Right atrium auricular region (tissue), 2 donors: ENCODE data around the gene MRPS33. TPM values are rescaled to one million over a fixed set of nuclear protein-coding genes. Genes with fewer than 3 reads are reported as not detected.

Experiments
- DNase-seq: peaks from one replicate; pipeline ENCODE4 v3.0.0-alpha.2; 2019; ENCODE audit warnings: low spot score
- H3K27ac ChIP-seq, 2 donors: fragments of 200-600 bp; sonication (generic); 1 replicate in 1 of 2; 2 replicates in 1 of 2; pipeline ENCODE4 v1.5.1; 2016 to 2019
- H3K27me3 ChIP-seq, 2 donors: fragments of 200-600 bp; sonication (generic); one replicate each; pipeline versions ENCODE4 v1.5.1 to v1.6.0; 2017 to 2019
- H3K36me3 ChIP-seq: fragments of 200-600 bp; sonication (generic); one replicate; pipeline ENCODE4 v1.5.1; 2016
- H3K4me1 ChIP-seq, 2 donors: fragments of 200-600 bp; sonication (generic); one replicate each; pipeline versions ENCODE4 v1.5.1 to v1.6.0; 2017 to 2019
- H3K4me3 ChIP-seq, 2 donors: fragments of 200-600 bp; sonication (generic); 1 replicate in 1 of 2; 2 replicates in 1 of 2; pipeline ENCODE4 v1.5.1; 2017 to 2019; ENCODE audit warnings: mild to moderate bottlenecking in 1 of 2, moderate library complexity in 1 of 2
- H3K9me3 ChIP-seq, 2 donors: fragments of 200-600 bp; sonication (generic); one replicate each; pipeline ENCODE4 v1.5.1; 2019
- total RNA-seq, 2 donors: library from RNA; depleted of rRNA; stranded (reverse); fragments of >200 nt; gene quantifications; one replicate each; pipeline ENCODE4 v1.1.0, GENCODE V29; 2016
- TF ChIP-seq, protein P1 (sequence below), 2 donors: fragments of 200-600 bp; sonication (generic); IDR thresholded peaks; one replicate each; pipeline ENCODE4 v1.5.1; 2019; ENCODE audit warnings: antibody characterized with exemption in 2 of 2

The MRPS33 gene
- total RNA-seq, 2 donors from 2014 or later, result 36.1 to 47.4 TPM

DNA sequence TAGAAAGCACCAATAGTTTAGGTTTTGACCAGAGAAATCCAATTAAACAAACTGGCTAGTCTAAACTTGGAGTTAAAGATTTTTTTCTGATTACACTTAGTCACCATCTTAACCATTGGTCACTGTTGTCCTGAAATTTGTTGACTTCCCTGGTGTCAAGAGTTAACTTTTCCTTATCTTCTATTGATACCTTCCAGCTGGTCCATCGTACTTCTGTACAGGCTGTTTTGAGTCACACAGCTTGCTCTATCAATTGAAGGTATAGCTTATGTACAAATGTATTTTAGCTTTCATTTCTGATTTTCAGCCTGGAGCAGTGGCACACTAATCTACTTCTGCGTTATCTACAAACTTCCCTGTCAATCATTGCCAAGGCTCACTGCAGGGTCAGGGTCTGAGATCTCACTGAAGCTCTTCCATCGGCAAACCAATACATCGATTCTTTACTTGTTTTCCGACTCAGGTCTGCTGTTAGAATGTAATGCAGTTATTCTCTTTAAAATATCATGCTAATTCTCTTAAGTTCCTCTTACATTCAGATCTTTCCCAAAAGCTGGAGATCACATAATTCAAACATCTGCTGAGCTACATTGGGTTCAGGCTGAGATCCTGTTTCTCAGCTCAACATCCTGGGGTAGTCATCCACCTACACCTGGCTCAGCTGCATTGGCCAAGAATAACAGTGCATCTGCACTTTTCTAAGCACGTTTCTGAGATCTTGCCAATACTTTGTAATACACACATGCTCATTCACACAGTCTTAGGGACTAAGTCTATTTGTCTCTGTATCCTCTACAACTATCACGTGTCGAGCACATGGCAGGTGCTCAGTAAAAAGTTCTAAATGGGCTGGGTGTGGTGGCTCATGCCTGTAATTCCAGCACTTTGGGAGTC lies 11.3 kb downstream of the MRPS33 start:
- Histone ChIP-seq H3K4me1 (no peaks in the 10 kb centered on the region), H3K9me3 (no peaks in the 10 kb centered on the region), H3K27me3 (no peaks in the 10 kb centered on the region), H3K4me3 (no peak overlapping the region), H3K36me3 (peaks cover 12% of the 10 kb centered on the region), H3K27ac (no peak overlapping the region)
- no peak for DNase-seq
- TF ChIP-seq, protein P1, sequence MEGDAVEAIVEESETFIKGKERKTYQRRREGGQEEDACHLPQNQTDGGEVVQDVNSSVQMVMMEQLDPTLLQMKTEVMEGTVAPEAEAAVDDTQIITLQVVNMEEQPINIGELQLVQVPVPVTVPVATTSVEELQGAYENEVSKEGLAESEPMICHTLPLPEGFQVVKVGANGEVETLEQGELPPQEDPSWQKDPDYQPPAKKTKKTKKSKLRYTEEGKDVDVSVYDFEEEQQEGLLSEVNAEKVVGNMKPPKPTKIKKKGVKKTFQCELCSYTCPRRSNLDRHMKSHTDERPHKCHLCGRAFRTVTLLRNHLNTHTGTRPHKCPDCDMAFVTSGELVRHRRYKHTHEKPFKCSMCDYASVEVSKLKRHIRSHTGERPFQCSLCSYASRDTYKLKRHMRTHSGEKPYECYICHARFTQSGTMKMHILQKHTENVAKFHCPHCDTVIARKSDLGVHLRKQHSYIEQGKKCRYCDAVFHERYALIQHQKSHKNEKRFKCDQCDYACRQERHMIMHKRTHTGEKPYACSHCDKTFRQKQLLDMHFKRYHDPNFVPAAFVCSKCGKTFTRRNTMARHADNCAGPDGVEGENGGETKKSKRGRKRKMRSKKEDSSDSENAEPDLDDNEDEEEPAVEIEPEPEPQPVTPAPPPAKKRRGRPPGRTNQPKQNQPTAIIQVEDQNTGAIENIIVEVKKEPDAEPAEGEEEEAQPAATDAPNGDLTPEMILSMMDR (IDR thresholded peaks at IDR 0.05), result no peak

DNA sequence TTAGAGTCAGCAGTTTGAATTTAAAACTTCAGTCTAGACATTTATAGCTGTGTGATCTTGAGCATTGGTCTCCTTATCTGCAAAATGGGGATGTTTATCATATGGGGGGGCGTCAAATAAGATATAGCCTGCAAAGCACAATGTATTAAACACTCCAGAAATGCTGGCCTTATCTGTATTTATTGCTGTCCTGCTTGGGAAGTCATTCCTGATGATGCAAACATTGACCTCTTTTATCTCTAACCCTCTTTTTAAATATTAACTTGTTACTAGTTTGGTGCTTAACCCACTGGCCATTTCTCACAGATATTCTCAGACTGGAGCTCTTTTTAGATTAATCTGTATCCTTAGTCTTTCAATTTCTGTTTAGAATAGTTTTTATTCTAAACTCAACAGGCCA lies 13.2 kb downstream of the MRPS33 start:
- no peak for DNase-seq
- Histone ChIP-seq H3K9me3 (no peaks in the 10 kb centered on the region), H3K4me1 (no peaks in the 10 kb centered on the region), H3K27me3 (no peaks in the 10 kb centered on the region), H3K27ac (no peak overlapping the region), H3K36me3 (peaks cover 11% of the 10 kb centered on the region), H3K4me3 (no peak overlapping the region)
- TF ChIP-seq, protein P1 (IDR thresholded peaks at IDR 0.05), result no peak

DNA sequence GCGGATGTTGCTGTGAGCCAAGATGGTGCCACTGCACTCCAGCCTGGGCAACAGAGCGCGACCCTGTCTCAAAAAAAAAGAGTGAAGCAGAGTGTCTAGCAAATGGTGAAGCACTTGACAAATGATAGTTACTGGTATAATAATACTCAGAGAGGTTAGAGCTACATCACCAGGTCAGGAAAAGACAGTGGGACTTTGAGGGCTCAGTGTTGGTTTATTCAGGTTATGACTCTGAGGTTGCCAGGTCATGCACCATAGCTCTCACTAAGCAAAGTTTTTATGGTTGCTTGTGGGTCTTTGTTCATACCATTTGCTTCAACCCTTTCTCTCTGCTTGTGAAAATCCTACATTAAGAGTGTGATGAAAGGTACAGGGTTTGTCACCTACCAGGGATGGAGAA lies 13.6 kb downstream of the MRPS33 start:
- no peaks in the 10 kb centered on the region for H3K4me1 ChIP-seq
- H3K4me3 ChIP-seq, result no peak overlapping the region
- DNase-seq, result no peak
- no peaks in the 10 kb centered on the region for H3K9me3 ChIP-seq
- TF ChIP-seq, protein P1 (IDR thresholded peaks at IDR 0.05), result no peak
- no peaks in the 10 kb centered on the region for H3K27me3 ChIP-seq
- no peak overlapping the region for H3K27ac ChIP-seq
- peaks cover 7% of the 10 kb centered on the region for H3K36me3 ChIP-seq

DNA sequence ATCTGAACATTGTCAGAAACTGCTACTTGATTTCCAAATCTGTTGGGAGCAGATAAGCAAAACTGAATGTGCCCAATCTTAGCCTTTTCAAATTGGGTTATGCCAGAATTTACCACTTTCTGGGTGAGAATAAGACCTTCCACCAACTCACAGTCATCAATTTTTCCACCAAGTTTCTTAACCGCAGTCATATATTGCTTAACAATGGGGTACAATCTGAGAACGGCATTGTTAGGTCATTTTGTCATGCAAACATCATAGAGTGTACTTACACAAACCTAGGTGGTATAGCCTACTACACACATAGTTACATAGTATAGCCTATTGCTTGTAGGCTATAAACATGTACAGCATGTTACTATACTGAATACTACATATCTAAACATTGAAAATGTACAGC lies 16.0 kb downstream of the MRPS33 start:
- no peaks in the 10 kb centered on the region for H3K4me1 ChIP-seq
- H3K27me3 ChIP-seq, result no peaks in the 10 kb centered on the region
- H3K9me3 ChIP-seq, result no peaks in the 10 kb centered on the region
- H3K4me3 ChIP-seq, result no peak overlapping the region
- H3K27ac ChIP-seq, result no peak overlapping the region
- H3K36me3 ChIP-seq, result no peaks in the 10 kb centered on the region
- TF ChIP-seq, protein P1 (IDR thresholded peaks at IDR 0.05), result no peak
- DNase-seq, result no peak

DNA sequence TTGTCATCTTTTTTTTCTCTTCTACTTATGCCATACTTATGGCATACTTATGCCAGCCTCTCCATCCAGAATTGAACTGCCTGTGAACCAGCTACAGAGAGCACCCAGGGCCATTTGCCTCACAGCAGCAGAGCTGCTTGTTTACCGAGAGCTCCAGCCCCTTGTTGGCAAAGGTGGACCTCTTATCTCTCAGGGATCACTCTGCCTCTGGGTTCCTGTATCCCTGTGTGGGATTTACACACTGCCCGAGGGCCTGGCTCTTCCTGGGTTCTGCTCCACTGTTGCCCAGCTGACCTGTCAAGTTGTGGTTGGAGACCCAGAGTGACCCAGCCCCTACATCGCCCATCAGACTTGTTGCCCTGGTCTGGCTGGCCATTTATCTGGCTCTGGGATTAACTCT lies 22.3 kb downstream of the MRPS33 start:
- H3K9me3 ChIP-seq, result no peaks in the 10 kb centered on the region
- DNase-seq, result no peak
- no peaks in the 10 kb centered on the region for H3K27me3 ChIP-seq

More for the DNA sequence above, 22.3 kb downstream of the MRPS33 start:
- Histone ChIP-seq H3K27ac (no peak overlapping the region), H3K36me3 (no peaks in the 10 kb centered on the region), H3K4me3 (no peak overlapping the region), H3K4me1 (no peaks in the 10 kb centered on the region)
- TF ChIP-seq, protein P1 (IDR thresholded peaks at IDR 0.05), result no peak
